Left ventricle myocardium inferior (tissue), 1 donor: ENCODE results near the gene DMRT1. TPM values are rescaled to one million over a fixed set of nuclear protein-coding genes. Genes with fewer than 3 reads are reported as not detected.
A peak's percentile ranks its signal among the peaks of the same experiment; 100 is the strongest.

ENCODE experiments used
- DNase-seq: peaks from one replicate; pipeline ENCODE4 v3.0.0-alpha.2; 2020
- H3K27ac ChIP-seq: fragments of 200-600 bp; replicated peaks from 2 replicates; pipeline ENCODE4 v1.8.0; 2021
- H3K27me3 ChIP-seq: fragments of 200-600 bp; 2 replicates; pipeline ENCODE4 v1.8.0; 2021; ENCODE audit warnings: low read depth
- H3K36me3 ChIP-seq: fragments of 200-600 bp; 2 replicates; pipeline ENCODE4 v1.8.0; 2021
- H3K4me1 ChIP-seq: fragments of 200-600 bp; 2 replicates; pipeline ENCODE4 v1.8.0; 2021
- H3K4me3 ChIP-seq: fragments of 200-600 bp; 2 replicates; pipeline ENCODE4 v1.8.0; 2021; ENCODE audit warnings: mild to moderate bottlenecking, moderate library complexity
- H3K9me3 ChIP-seq: fragments of 200-600 bp; replicated peaks from 2 replicates; pipeline ENCODE4 v1.8.0; 2021
- intact Hi-C: fragments of 100-400 bp; cut with micrococcal nuclease; formaldehyde crosslinking; loops from one replicate; pipeline ENCODE4 v1.11.0; 2022
- total RNA-seq: library from RNA; stranded (reverse); fragmentation: NEBNext Ultra II Directional; extraction: Animal tissue kit (Norgen Biotek cat#: 25700); gene quantifications from one replicate; pipeline ENCODE4 v1.2.1, GENCODE V29; 2021
- TF ChIP-seq, protein P1 (sequence below): fragments of 200-600 bp; IDR thresholded peaks from 2 replicates; pipeline ENCODE4 v1.8.0; 2021; ENCODE audit warnings: antibody characterized with exemption, mild to moderate bottlenecking, borderline replicate concordance
- donor health status: DM: no; HTN: yes; CAD: no; lungs with severe emphysema.

DMRT1 gene
- total RNA-seq, 1 donor from 2014 or later = not detected

DNA sequence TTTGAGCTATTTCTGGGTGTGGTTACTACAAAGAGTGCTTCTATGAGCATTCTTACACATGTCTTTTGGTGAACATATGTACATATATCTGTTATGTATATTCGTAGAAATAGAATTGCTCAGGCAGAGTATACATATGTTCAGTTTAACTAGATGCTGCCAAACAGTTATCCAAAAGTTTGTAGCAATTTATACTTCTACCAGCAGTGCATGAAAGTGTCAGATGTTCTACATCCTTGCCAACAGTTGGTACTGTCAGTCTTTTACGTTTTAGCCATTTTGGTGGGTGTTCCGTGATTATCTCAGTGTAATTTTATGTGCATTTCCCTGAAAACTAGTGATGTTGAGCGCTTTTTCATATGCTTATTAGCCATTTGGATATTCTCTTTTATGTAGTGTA, 172.7 kb downstream of the DMRT1 start:
- Histone ChIP-seq H3K27ac (no peak overlapping the region), H3K27me3 (peaks cover 76% of the 10 kb centered on the region), H3K9me3 (no peaks in the 10 kb centered on the region), H3K4me3 (no peak overlapping the region), H3K36me3 (no peaks in the 10 kb centered on the region), H3K4me1 (no peaks in the 10 kb centered on the region)
- TF ChIP-seq, protein P1, sequence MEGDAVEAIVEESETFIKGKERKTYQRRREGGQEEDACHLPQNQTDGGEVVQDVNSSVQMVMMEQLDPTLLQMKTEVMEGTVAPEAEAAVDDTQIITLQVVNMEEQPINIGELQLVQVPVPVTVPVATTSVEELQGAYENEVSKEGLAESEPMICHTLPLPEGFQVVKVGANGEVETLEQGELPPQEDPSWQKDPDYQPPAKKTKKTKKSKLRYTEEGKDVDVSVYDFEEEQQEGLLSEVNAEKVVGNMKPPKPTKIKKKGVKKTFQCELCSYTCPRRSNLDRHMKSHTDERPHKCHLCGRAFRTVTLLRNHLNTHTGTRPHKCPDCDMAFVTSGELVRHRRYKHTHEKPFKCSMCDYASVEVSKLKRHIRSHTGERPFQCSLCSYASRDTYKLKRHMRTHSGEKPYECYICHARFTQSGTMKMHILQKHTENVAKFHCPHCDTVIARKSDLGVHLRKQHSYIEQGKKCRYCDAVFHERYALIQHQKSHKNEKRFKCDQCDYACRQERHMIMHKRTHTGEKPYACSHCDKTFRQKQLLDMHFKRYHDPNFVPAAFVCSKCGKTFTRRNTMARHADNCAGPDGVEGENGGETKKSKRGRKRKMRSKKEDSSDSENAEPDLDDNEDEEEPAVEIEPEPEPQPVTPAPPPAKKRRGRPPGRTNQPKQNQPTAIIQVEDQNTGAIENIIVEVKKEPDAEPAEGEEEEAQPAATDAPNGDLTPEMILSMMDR = no peak
- DNase-seq = no peak
- intact Hi-C loops = no loop called here

DNA sequence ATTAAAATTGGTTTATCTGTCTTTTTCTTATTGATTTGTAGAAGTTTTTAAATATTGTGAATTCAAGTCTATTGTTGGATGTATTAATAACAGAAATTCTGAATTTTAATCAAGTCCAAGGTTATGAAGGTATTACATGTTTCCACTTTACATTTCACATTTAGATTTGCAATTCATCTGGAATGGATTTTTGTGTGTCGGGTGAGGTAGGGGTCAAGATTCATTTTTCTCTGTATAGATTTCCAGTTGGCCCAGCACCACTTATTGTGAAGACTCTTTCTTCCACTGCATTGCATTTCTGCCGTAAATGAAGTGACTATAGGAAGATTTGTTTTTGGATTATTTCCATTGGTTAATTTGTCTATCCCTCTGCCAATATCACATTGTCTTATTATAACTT, 173.1 kb downstream of the DMRT1 start:
- H3K27me3 ChIP-seq = peaks cover 75% of the 10 kb centered on the region
- H3K27ac ChIP-seq = no peak overlapping the region
- no peak overlapping the region for H3K4me3 ChIP-seq
- TF ChIP-seq, protein P1 = no peak
- no peak for DNase-seq
- no peaks in the 10 kb centered on the region for H3K36me3 ChIP-seq
- H3K9me3 ChIP-seq = no peaks in the 10 kb centered on the region
- intact Hi-C loops = no loop called here
- no peaks in the 10 kb centered on the region for H3K4me1 ChIP-seq

DNA sequence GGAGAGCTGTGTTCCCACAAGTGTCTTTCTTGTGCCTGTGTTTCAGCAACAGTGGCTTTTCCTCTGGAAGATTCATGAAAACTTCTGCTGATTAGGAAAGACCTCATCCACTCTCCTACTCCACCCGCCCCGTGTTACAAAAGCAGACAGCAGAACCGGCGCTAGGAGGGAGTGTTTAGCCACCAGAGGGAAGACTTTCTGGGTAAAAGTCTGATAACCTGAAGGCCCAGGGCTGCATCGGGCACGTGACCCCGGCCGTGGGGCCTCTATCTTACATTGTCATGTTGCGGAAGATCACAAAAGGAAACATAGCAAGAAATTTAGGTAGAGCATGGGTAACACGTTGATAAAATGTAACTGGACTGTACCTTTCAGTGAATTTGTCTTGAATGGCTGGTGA, 176.6 kb downstream of the DMRT1 start:
- no peaks in the 10 kb centered on the region for H3K36me3 ChIP-seq
- DNase-seq = no peak
- peaks cover 10% of the 10 kb centered on the region for H3K9me3 ChIP-seq
- no peak overlapping the region for H3K27ac ChIP-seq
- intact Hi-C loops = no loop called here
- no peaks in the 10 kb centered on the region for H3K4me1 ChIP-seq
- TF ChIP-seq, protein P1 = peak; percentile 51
- peaks cover 79% of the 10 kb centered on the region for H3K27me3 ChIP-seq
- H3K4me3 ChIP-seq = no peak overlapping the region

Other genes with a start within 250 kb of the DMRT1 start
- gene DMRT3, start 135.0 kb downstream of the DMRT1 start, total RNA-seq = not detected
- not detected for gene DMRT2, start 208.7 kb downstream of the DMRT1 start, total RNA-seq